ENCODE measurements around the gene METTL21C.

Gene METTL21C

GRCh38 chr13:102659168-102659713, 35.6 kb downstream of the METTL21C start:
- H3K9ac ChIP-seq (ENCODE audit: low read length): no peak overlapping the region
- no peaks in the 10 kb centered on the region for H3K9me2 ChIP-seq (replicated peaks; ENCODE audit: insufficient read depth, low read length)
- no peaks in the 10 kb centered on the region for H3F3A ChIP-seq (ENCODE audit: insufficient read depth)
- TF ChIP-seq CTCF (IDR thresholded peaks at IDR 0.05; ENCODE audit: insufficient read depth, low read length, poor library complexity, severe bottlenecking): no peak
- H3K4me3 ChIP-seq (ENCODE audit: insufficient read depth, low read length, poor library complexity, severe bottlenecking): no peak overlapping the region
- H3K4me2 ChIP-seq (ENCODE audit: low read depth, low read length, poor library complexity, severe bottlenecking): no peak overlapping the region
- no peaks in the 10 kb centered on the region; the same call in 1 of the 2 replicates for H4K20me1 ChIP-seq (ENCODE audit: low read depth, low read length)
- peaks cover 52% of the 10 kb centered on the region for H3K36me3 ChIP-seq (ENCODE audit: low read length)
- H2AFZ ChIP-seq (ENCODE audit: low read depth, low read length, severe bottlenecking): no peak overlapping the region
- H3K27ac ChIP-seq (ENCODE audit: low read depth, low read length): no peak overlapping the region
- no peaks in the 10 kb centered on the region for H3K27me3 ChIP-seq (ENCODE audit: low read length)
- H3K79me2 ChIP-seq (ENCODE audit: insufficient read depth, low read length): no peaks in the 10 kb centered on the region
- no peaks in the 10 kb centered on the region for H3K9me3 ChIP-seq (ENCODE audit: insufficient read depth, low read length)

GRCh38 chr13:102658660-102659059, 36.2 kb downstream of the METTL21C start:
- no peaks in the 10 kb centered on the region for H3K9me3 ChIP-seq (ENCODE audit: insufficient read depth, low read length)
- H3K4me2 ChIP-seq (ENCODE audit: low read depth, low read length, poor library complexity, severe bottlenecking): no peak overlapping the region
- H3F3A ChIP-seq (ENCODE audit: insufficient read depth): no peaks in the 10 kb centered on the region
- H3K27ac ChIP-seq (ENCODE audit: low read depth, low read length): no peak overlapping the region
- H4K20me1 ChIP-seq (ENCODE audit: low read depth, low read length): no peaks in the 10 kb centered on the region; the same call in 1 of the 2 replicates
- peaks cover 51% of the 10 kb centered on the region for H3K36me3 ChIP-seq (ENCODE audit: low read length)
- H2AFZ ChIP-seq (ENCODE audit: low read depth, low read length, severe bottlenecking): no peak overlapping the region
- no peaks in the 10 kb centered on the region for H3K27me3 ChIP-seq (ENCODE audit: low read length)
- H3K79me2 ChIP-seq (ENCODE audit: insufficient read depth, low read length): no peaks in the 10 kb centered on the region
- no peak overlapping the region for H3K4me3 ChIP-seq (ENCODE audit: insufficient read depth, low read length, poor library complexity, severe bottlenecking)
- H3K9me2 ChIP-seq (replicated peaks; ENCODE audit: insufficient read depth, low read length): no peaks in the 10 kb centered on the region
- no peak overlapping the region for H3K9ac ChIP-seq (ENCODE audit: low read length)
- TF ChIP-seq CTCF (IDR thresholded peaks at IDR 0.05; ENCODE audit: insufficient read depth, low read length, poor library complexity, severe bottlenecking) (no peak), EZH2phosphoT487 (conservative IDR thresholded peaks at IDR 0.05; ENCODE audit: low read length) (no peak)

DNA sequence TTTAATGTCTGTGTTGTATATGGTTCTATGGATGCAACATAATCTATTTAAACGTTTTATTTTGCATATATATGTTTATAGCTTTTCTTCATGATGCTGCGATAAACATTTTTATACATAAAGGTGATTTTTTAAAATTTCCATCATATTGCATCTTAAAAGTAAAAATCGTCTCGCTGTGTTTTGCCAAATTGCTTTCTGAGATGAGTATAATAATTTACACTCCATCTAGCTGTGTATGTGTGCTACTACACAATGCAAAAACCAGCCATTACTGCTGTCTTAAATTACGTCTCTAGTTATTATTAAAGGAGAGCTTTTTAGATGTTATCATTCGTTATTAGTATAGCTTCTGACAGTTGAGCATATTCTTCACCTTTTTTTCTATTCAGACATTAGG, 37.2 kb downstream of the METTL21C start:
- Histone ChIP-seq H3K9me3 (ENCODE audit: insufficient read depth, low read length) (no peaks in the 10 kb centered on the region), H2AFZ (ENCODE audit: low read depth, low read length, severe bottlenecking) (no peak overlapping the region), H4K20me1 (ENCODE audit: low read depth, low read length) (no peaks in the 10 kb centered on the region; the same call in 1 of the 2 replicates), H3F3A (ENCODE audit: insufficient read depth) (no peaks in the 10 kb centered on the region), H3K9ac (ENCODE audit: low read length) (no peak overlapping the region), H3K4me2 (ENCODE audit: low read depth, low read length, poor library complexity, severe bottlenecking) (no peak overlapping the region), H3K9me2 (replicated peaks; ENCODE audit: insufficient read depth, low read length) (no peaks in the 10 kb centered on the region), H3K27ac (ENCODE audit: low read depth, low read length) (no peak overlapping the region), H3K36me3 (ENCODE audit: low read length) (peaks cover 49% of the 10 kb centered on the region), H3K79me2 (ENCODE audit: insufficient read depth, low read length) (no peaks in the 10 kb centered on the region), H3K4me3 (ENCODE audit: insufficient read depth, low read length, poor library complexity, severe bottlenecking) (no peak overlapping the region), H3K27me3 (ENCODE audit: low read length) (no peaks in the 10 kb centered on the region)
- TF ChIP-seq CTCF (IDR thresholded peaks at IDR 0.05; ENCODE audit: insufficient read depth, low read length, poor library complexity, severe bottlenecking) (no peak), EZH2phosphoT487 (conservative IDR thresholded peaks at IDR 0.05; ENCODE audit: low read length) (no peak)

Measured in SU-DHL-6 (cell line).